Body of pancreas (tissue), 4 donors: ENCODE measurements around the gene CD74. TPM values are rescaled to one million over a fixed set of nuclear protein-coding genes. Genes with fewer than 3 reads are reported as not detected.

Source experiments
- ATAC-seq: fragments of 150-250 bp; one replicate; pipeline ENCODE4 v1.9.1; 2016
- DNase-seq, 4 donors: peaks; one replicate each; pipeline ENCODE4 v3.0.0-alpha.2; 2019
- H3K27ac ChIP-seq, 4 donors: fragments of 200-600 bp; sonication (generic); 1 replicate in 3 of 4; 2 replicates in 1 of 4; pipeline versions ENCODE4 v1.5.1 to v1.6.1; 2016 to 2019; ENCODE audit warnings: mild to moderate bottlenecking in 1 of 4, mixed read lengths in 1 of 4, moderate library complexity in 1 of 4
- H3K27me3 ChIP-seq, 2 donors: fragments of 200-600 bp; sonication (generic); one replicate each; pipeline ENCODE4 v1.6.0; 2016; ENCODE audit warnings: mild to moderate bottlenecking in 1 of 2
- H3K36me3 ChIP-seq, 2 donors: fragments of 200-600 bp; sonication (generic); replicated peaks in 1 of 2; 2 replicates each; pipeline ENCODE4 v1.5.1; 2016; ENCODE audit warnings: low read depth in 2 of 2; ENCODE audit not compliant: insufficient read depth in 1 of 2
- H3K4me1 ChIP-seq: fragments of 200-600 bp; sonication (generic); one replicate; pipeline ENCODE4 v1.6.0; 2016
- H3K4me3 ChIP-seq, 2 donors: fragments of 200-600 bp; sonication (generic); 1 replicate in 1 of 2; 2 replicates in 1 of 2; pipeline ENCODE4 v1.5.1; 2016 to 2019
- H3K9me3 ChIP-seq, 3 donors: fragments of 200-600 bp; sonication (generic); 1 replicate in 2 of 3; 2 replicates in 1 of 3; pipeline ENCODE4 v1.5.1; 2016
- POLR2A ChIP-seq, 3 donors: fragments of 450-650 bp; IDR thresholded peaks; one replicate each; pipeline ENCODE4 v1.6.1; 2016; ENCODE audit warnings: antibody characterized with exemption in 3 of 3, mild to moderate bottlenecking in 2 of 3
- WGBS, 2 donors: methylation state at CpG; one replicate each; pipeline ENCODE4 v1.1.5; 2017; 5-methylcytosine and 5-hydroxymethylcytosine counted together
- intact Hi-C: fragments of 100-400 bp; cut with DNase I; formaldehyde crosslinking; loops from one replicate; pipeline ENCODE4 v1.15.1; 2023
- total RNA-seq, 2 donors: library from RNA; depleted of rRNA; stranded (reverse); fragments of >200 nt; gene quantifications; one replicate each; pipeline ENCODE4 v1.1.0, GENCODE V29; 2016
- TF ChIP-seq, protein P1 (sequence below), 7 experiments: fragments of 450-650 bp in 4 of 7; fragments of 200-600 bp in 3 of 7; sonication (generic) in 3 of 7; IDR thresholded peaks; one replicate each; pipeline ENCODE4 v1.5.1; 2016 to 2019; ENCODE audit warnings: antibody characterized with exemption in 7 of 7

Gene CD74
- total RNA-seq, 2 donors from 2014 or later, result 130 to 405 TPM

DNA sequence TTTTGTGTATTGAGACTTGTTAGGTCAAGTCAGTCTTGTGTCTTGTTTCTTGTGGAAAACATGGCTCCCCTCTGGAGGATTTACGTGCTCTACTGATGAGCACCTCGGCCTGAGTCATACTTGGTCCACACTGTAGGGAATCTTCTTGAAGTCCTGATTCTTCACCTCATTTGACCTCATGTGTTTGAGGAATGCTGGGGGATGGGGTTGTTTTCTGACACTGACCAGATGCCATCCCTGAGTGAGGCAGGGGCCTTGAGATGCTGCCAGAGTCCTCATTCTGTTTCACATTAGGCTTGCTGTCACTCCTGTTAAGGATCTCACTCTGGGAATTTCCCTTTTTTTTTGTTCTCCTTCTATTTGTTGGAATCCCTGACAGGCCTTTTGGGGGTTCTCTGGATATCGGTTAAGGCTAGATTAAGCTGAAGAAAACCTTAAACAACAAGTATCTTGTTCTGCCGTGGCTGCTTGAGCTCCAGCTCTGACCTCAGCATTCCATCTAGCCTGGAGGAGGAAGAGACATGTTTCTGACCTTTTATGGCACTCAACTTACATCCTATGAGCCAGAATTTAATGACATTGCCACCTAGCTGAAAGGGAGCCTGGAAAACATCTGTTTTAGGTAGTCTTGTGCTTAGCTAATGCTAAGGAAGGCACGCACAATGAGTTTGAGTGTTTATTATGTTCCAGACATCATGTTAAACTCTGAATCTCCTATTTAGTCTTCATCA is 34.6 kb downstream of the CD74 start:
- Histone ChIP-seq H3K27me3 (no peaks in the 10 kb centered on the region), H3K4me1 (no peaks in the 10 kb centered on the region), H3K27ac (no peak overlapping the region), H3K4me3 (no peak overlapping the region), H3K9me3 (no peaks in the 10 kb centered on the region), H3K36me3 (peaks cover 24 to 74% of the 10 kb centered on the region in 2 donors)
- peak in 1 of 4 donors; percentile 33 for DNase-seq
- intact Hi-C loops, result no loop called here
- 80% methylated on average over 5 of the region's 5 CpGs for WGBS, 2 donors
- ATAC-seq, result no peak
- no peak for TF ChIP-seq POLR2A (IDR thresholded peaks at IDR 0.05)
- TF ChIP-seq, protein P1, sequence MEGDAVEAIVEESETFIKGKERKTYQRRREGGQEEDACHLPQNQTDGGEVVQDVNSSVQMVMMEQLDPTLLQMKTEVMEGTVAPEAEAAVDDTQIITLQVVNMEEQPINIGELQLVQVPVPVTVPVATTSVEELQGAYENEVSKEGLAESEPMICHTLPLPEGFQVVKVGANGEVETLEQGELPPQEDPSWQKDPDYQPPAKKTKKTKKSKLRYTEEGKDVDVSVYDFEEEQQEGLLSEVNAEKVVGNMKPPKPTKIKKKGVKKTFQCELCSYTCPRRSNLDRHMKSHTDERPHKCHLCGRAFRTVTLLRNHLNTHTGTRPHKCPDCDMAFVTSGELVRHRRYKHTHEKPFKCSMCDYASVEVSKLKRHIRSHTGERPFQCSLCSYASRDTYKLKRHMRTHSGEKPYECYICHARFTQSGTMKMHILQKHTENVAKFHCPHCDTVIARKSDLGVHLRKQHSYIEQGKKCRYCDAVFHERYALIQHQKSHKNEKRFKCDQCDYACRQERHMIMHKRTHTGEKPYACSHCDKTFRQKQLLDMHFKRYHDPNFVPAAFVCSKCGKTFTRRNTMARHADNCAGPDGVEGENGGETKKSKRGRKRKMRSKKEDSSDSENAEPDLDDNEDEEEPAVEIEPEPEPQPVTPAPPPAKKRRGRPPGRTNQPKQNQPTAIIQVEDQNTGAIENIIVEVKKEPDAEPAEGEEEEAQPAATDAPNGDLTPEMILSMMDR (IDR thresholded peaks at IDR 0.05), result no peak

DNA sequence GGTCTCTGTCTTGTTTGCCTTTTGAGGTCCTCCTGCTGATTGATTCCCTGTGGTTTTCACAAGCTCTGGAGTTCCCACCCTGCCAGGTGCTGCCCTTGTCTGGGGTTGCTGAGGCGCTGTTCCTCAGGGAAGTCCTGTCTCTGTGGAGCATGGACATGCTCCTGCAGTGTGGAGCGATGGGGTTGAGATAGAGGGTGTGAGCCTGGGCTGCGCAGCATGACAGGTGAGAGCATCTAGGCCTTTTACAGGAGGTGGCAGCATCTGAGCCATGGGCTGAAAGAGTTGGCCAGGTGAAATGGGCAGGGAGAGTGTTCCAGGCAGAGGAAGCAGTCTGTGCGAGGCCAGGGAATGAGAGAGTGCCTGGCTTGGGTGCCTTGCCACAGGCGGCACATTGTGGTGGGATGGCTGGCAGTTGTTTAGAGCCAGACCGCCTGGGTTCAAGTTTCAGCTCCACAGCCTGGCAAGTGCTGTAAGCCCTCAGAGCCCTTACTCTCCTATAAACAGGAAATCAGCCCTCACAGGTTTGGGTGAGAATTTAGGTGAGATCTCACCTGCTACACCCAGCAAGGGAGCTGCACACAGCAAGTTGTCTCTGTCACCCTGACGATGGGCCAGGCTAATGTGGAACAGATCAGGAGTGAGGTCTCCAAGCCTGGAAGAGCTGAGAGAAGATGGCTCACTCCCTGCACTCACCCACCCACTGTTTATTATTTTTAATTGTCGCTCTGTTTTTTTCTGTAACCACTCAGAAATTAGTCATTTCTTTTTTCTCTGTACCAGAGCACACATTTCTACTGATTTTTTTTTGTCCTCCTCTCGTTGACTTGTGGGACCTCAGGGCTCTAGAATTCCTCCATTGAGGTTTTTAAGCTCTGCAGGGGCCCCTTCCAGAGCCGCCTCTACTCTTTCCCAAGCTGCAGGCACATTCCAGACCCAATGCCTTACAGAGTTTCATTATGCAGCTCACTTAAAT is 35.6 kb downstream of the CD74 start:
- TF ChIP-seq, protein P1 (IDR thresholded peaks at IDR 0.05), result no peak
- TF ChIP-seq POLR2A (IDR thresholded peaks at IDR 0.05), result no peak
- H3K9me3 ChIP-seq, result no peaks in the 10 kb centered on the region
- no peak overlapping the region for H3K4me3 ChIP-seq
- no peak for DNase-seq
- H3K27me3 ChIP-seq, result no peaks in the 10 kb centered on the region
- ATAC-seq, result no peak
- peaks cover 23 to 78% of the 10 kb centered on the region in 2 donors for H3K36me3 ChIP-seq
- H3K4me1 ChIP-seq, result no peaks in the 10 kb centered on the region
- no peak overlapping the region for H3K27ac ChIP-seq
- WGBS, 2 donors, result 75 to 78% methylated on average over 9 to 10 of the region's 10 CpGs
- intact Hi-C loops, result no loop called here

DNA sequence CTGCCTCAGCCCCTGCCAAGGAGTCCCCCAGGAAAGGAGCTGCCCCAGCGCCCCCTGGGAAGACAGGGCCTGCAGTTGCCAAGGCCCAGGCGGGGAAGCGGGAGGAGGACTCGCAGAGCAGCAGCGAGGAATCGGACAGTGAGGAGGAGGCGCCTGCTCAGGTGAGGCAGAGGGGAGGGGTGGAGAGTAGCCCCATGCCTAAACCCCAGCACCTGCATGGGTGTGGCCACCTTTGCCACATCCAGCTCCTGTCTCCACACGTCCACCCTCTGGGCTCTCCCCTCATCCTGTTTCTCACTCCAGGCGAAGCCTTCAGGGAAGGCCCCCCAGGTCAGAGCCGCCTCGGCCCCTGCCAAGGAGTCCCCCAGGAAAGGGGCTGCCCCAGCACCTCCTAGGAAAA is 38.1 kb downstream of the CD74 start:
- TF ChIP-seq, protein P1 (IDR thresholded peaks at IDR 0.05), result no peak
- no peak for TF ChIP-seq POLR2A (IDR thresholded peaks at IDR 0.05)
- H3K4me1 ChIP-seq, result no peaks in the 10 kb centered on the region
- DNase-seq (no peak), ATAC-seq (no peak)
- H3K4me3 ChIP-seq, result no peak overlapping the region
- no peaks in the 10 kb centered on the region for H3K27me3 ChIP-seq
- peaks cover 31 to 83% of the 10 kb centered on the region in 2 donors for H3K36me3 ChIP-seq
- no peak overlapping the region for H3K27ac ChIP-seq
- 89 to 94% methylated on average over 11 of the region's 11 CpGs for WGBS, 2 donors
- intact Hi-C loops, result no loop called here
- no peaks in the 10 kb centered on the region for H3K9me3 ChIP-seq

DNA sequence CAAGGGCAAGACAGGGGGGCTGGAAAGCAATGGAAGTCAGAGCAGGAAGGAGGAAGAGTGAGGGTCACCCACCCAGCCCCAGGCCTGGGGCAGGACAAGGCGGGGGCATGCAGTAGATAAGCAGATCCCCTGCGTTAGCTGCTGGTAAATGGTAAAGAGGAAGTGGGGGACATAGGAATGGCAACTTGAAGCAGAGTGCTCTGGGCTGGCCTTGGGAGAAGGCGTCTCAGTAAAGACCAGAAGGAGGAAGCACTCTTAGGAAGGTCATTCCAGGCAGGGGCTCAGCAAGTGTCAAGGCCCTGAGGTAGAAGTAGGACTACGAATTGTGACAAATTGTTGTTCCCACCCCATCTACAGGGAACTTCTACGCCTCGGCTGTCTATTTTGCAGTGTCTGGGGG is 40.1 kb downstream of the CD74 start:
- ATAC-seq, result no peak
- Histone ChIP-seq H3K27ac (no peak overlapping the region), H3K4me3 (no peak overlapping the region), H3K4me1 (no peaks in the 10 kb centered on the region), H3K36me3 (peaks cover 31 to 79% of the 10 kb centered on the region in 2 donors), H3K27me3 (no peaks in the 10 kb centered on the region), H3K9me3 (no peaks in the 10 kb centered on the region)
- TF ChIP-seq, protein P1 (IDR thresholded peaks at IDR 0.05), result no peak
- TF ChIP-seq POLR2A (IDR thresholded peaks at IDR 0.05), result no peak
- intact Hi-C loops, result no loop called here
- 91 to 98% methylated on average over 6 of the region's 6 CpGs for WGBS, 2 donors
- DNase-seq, result no peak
